HepG2 (cell line): ENCODE data around the gene TAS1R3. TPM values are rescaled to one million over a fixed set of nuclear protein-coding genes. Genes with fewer than 3 reads are reported as not detected.

ENCODE experiments used
- AGO1 ChIP-seq: fragments of 200-400 bp; formaldehyde crosslinking; IDR thresholded peaks from 2 replicates; pipeline ENCODE4 v1.6.1; 2017; ENCODE audit warnings: mild to moderate bottlenecking, low read depth, low read length, moderate library complexity; ENCODE audit not compliant: poor library complexity, severe bottlenecking
- GLI4 ChIP-seq: sonication (generic); formaldehyde crosslinking; IDR thresholded peaks from 2 replicates; pipeline ENCODE4 v1.5.1; 2020; ENCODE audit warnings: missing genetic modification reagents, mild to moderate bottlenecking, moderate library complexity, borderline replicate concordance
- MZF1 ChIP-seq: sonication (generic); formaldehyde crosslinking; IDR thresholded peaks from 2 replicates; pipeline ENCODE4 v1.8.1; 2023; ENCODE audit warnings: mild to moderate bottlenecking, missing genetic modification reagents, borderline replicate concordance
- NR2F1 ChIP-seq, 2 experiments: fragments of 450-650 bp in 1 of 2; formaldehyde crosslinking in 1 of 2; IDR thresholded peaks; 2 replicates each; pipeline versions ENCODE4 v1.5.0 to v1.6.1; 2016 to 2020; ENCODE audit warnings: mild to moderate bottlenecking in 1 of 2, missing compliant biosample characterization in 1 of 2, missing genetic modification reagents in 1 of 2, moderate library complexity in 1 of 2
- SAP130 ChIP-seq: IDR thresholded peaks from 2 replicates; pipeline ENCODE4 v1.6.1; 2016; ENCODE audit warnings: low read depth
- ZFP37 ChIP-seq: sonication (generic); formaldehyde crosslinking; IDR thresholded peaks from 2 replicates; pipeline ENCODE4 v1.4.0; 2020; ENCODE audit warnings: missing genetic modification reagents, borderline replicate concordance
- ZNF513 ChIP-seq: sonication (generic); formaldehyde crosslinking; conservative IDR thresholded peaks from 2 replicates; pipeline ENCODE4 v1.5.0; 2020; ENCODE audit warnings: missing genetic modification reagents
- ZNF530 ChIP-seq: sonication (generic); formaldehyde crosslinking; IDR thresholded peaks from 2 replicates; pipeline ENCODE4 v1.5.0; 2020; ENCODE audit warnings: low read depth, mild to moderate bottlenecking, missing genetic modification reagents
- polyA plus RNA-seq, 8 experiments: library from polyadenylated mRNA; depleted of rRNA in 3 of 8; stranded (reverse) in 7 of 8; unstranded in 1 of 8; fragments of >200 nt; fragmentation: Illumina TruSeq in 4 of 8; extraction: Trizol in 4 of 8; gene quantifications; 2 replicates each; pipeline versions ENCODE4 v1.2.1 to v1.2.3, GENCODE V29; 2011 to 2016; ENCODE audit warnings: low read depth in 4 of 8, missing spikeins in 1 of 8, mixed read lengths in 1 of 8; ENCODE audit not compliant: insufficient read depth in 1 of 8
- total RNA-seq, 5 experiments: library from RNA; depleted of rRNA; stranded (reverse); fragments of >200 nt; fragmentation: Illumina TruSeq; extraction: Trizol; gene quantifications; 2 replicates each; pipeline ENCODE4 v1.2.3, GENCODE V29; 2016; ENCODE audit warnings: low read depth in 1 of 5
- TF ChIP-seq, protein P1 (sequence below): sonication (generic); formaldehyde crosslinking; IDR thresholded peaks from 2 replicates; pipeline ENCODE4 v1.4.0; 2020; ENCODE audit warnings: mild to moderate bottlenecking, missing genetic modification reagents
- TF ChIP-seq, protein P2 (sequence below): sonication (generic); formaldehyde crosslinking; conservative IDR thresholded peaks from 2 replicates; pipeline ENCODE4 v1.8.0; 2022; ENCODE audit warnings: mild to moderate bottlenecking, moderate library complexity, missing genetic modification reagents

TAS1R3 gene
- total and polyA plus RNA-seq, 2 of the 13 experiments (the other 11 are each of a cell fraction or from before 2014, with no cell fraction given), result 0.13 to 0.15 TPM

DNA sequence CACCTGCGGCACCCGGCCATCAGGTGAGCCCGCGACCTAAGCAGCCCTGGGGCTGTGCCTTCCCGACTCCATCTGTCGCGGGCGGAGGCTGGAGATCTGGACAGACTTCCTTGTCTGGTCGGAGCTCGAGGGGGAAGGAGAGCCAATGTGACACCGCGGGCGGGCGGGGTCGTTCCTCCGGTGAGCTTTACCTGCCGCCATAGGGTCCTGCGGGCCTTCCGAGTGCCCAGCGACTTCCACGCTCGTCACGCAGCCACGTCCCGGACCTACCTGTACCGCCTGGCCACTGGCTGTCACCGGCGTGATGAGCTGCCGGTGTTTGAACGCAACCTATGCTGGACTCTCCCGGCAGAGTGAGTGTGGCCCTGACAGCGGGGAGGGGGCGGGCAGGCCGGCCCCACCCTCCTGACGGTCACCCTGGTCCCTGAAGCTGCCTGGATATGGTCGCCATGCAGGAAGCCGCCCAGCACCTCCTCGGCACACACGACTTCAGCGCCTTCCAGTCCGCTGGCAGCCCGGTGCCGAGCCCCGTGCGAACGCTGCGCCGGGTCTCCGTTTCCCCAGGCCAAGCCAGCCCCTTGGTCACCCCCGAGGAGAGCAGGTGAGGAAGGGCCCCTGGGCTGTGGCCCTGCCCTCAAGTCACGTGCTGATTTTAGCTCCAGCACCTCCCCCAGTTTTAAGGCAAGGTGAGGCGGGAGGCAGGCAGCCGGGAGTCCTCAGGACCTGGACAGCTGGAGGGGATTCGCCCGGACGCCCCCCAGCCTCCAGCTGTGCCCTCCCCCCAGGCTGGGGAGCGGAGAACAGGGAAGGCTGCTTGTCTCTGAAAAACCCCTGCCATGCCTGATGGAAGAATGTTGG, 21.6 kb upstream of the TAS1R3 start (continued):
- no peak for TF ChIP-seq NR2F1 (CRISPR knock-in tag; IDR thresholded peaks at IDR 0.05)
- TF ChIP-seq ZNF530 (CRISPR knock-in tag), result no peak
- TF ChIP-seq ZNF513 (CRISPR knock-in tag), result no peak
- no peak for TF ChIP-seq ZFP37 (CRISPR knock-in tag)
- no peak for TF ChIP-seq GLI4 (CRISPR knock-in tag)
- no peak for TF ChIP-seq SAP130 (CRISPR knock-in tag)
- TF ChIP-seq, protein P1, sequence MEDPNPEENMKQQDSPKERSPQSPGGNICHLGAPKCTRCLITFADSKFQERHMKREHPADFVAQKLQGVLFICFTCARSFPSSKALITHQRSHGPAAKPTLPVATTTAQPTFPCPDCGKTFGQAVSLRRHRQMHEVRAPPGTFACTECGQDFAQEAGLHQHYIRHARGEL (CRISPR knock-in tag), result no peak
- TF ChIP-seq, protein P2, sequence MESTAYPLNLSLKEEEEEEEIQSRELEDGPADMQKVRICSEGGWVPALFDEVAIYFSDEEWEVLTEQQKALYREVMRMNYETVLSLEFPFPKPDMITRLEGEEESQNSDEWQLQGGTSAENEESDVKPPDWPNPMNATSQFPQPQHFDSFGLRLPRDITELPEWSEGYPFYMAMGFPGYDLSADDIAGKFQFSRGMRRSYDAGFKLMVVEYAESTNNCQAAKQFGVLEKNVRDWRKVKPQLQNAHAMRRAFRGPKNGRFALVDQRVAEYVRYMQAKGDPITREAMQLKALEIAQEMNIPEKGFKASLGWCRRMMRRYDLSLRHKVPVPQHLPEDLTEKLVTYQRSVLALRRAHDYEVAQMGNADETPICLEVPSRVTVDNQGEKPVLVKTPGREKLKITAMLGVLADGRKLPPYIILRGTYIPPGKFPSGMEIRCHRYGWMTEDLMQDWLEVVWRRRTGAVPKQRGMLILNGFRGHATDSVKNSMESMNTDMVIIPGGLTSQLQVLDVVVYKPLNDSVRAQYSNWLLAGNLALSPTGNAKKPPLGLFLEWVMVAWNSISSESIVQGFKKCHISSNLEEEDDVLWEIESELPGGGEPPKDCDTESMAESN (CRISPR knock-in tag), result no peak
- TF ChIP-seq MZF1 (CRISPR knock-in tag), result no peak
- peak; percentile 40 for TF ChIP-seq AGO1
